Thyroid gland (tissue), 4 donors: ENCODE data around the gene MUC6. TPM values are rescaled to one million over a fixed set of nuclear protein-coding genes. Genes with fewer than 3 reads are reported as not detected.

Source experiments
- DNase-seq, 2 donors: peaks; one replicate each; pipeline ENCODE4 v3.0.0-alpha.2; 2019
- H3K27ac ChIP-seq, 3 donors: fragments of 200-600 bp; sonication (generic); 1 replicate in 2 of 3; 2 replicates in 1 of 3; pipeline ENCODE4 v1.5.1; 2016 to 2019; ENCODE audit warnings: mild to moderate bottlenecking in 1 of 3, moderate library complexity in 1 of 3
- H3K27me3 ChIP-seq: fragments of 200-600 bp; sonication (generic); one replicate; pipeline ENCODE4 v1.5.1; 2019
- H3K36me3 ChIP-seq, 2 donors: fragments of 200-600 bp; sonication (generic); one replicate each; pipeline ENCODE4 v1.5.1; 2016 to 2019
- H3K4me1 ChIP-seq, 2 donors: fragments of 200-600 bp; sonication (generic); one replicate each; pipeline ENCODE4 v1.5.1; 2017 to 2019
- H3K4me3 ChIP-seq, 3 donors: fragments of 200-600 bp; sonication (generic); replicated peaks in 1 of 3; 1 replicate in 2 of 3; 2 replicates in 1 of 3; pipeline ENCODE4 v1.5.1; 2016; ENCODE audit warnings: mild to moderate bottlenecking in 1 of 3
- H3K9me3 ChIP-seq: fragments of 200-600 bp; sonication (generic); one replicate; pipeline ENCODE4 v1.5.1; 2017
- CTCF ChIP-seq, 6 experiments: fragments of 200-600 bp in 3 of 6; fragments of 450-650 bp in 3 of 6; sonication (generic) in 3 of 6; IDR thresholded peaks; one replicate each; pipeline ENCODE4 v1.5.1; 2016 to 2019; ENCODE audit warnings: antibody characterized with exemption in 6 of 6, mild to moderate bottlenecking in 2 of 6, inconsistent platforms in 1 of 6, moderate library complexity in 1 of 6
- POLR2A ChIP-seq, 2 donors: fragments of 450-650 bp; IDR thresholded peaks; one replicate each; pipeline ENCODE4 v1.6.1; 2017; ENCODE audit warnings: antibody characterized with exemption in 2 of 2, mild to moderate bottlenecking in 2 of 2, moderate library complexity in 1 of 2
- WGBS, 2 donors: methylation state at CpG; one replicate each; pipeline ENCODE4 v1.1.5; 2017; 5-methylcytosine and 5-hydroxymethylcytosine counted together
- intact Hi-C: fragments of 100-400 bp; cut with DNase I; formaldehyde crosslinking; loops from one replicate; pipeline ENCODE4 v1.15.1; 2023
- total RNA-seq, 4 donors: library from RNA; depleted of rRNA; stranded (reverse); fragments of >200 nt; gene quantifications; one replicate each; pipeline ENCODE4 v1.2.3, GENCODE V29; 2016

MUC6 gene
- total RNA-seq: not detected

- no peak for TF ChIP-seq POLR2A (IDR thresholded peaks at IDR 0.05)
- TF ChIP-seq CTCF (IDR thresholded peaks at IDR 0.05): no peak
- Histone ChIP-seq H3K4me3 (no peak within 1 kb of the TSS), H3K4me1 (no peaks in the 10 kb centered on the region), H3K36me3 (no peaks in the 10 kb centered on the region), H3K27me3 (no peaks in the 10 kb centered on the region), H3K27ac (no peak within 1 kb of the TSS), H3K9me3 (no peaks in the 10 kb centered on the region)
- 63 to 83% methylated on average over 1 to 18 of the region's 42 CpGs for WGBS, 2 donors
- no peak for DNase-seq
- intact Hi-C loops: no loop called here
These were observed at the start of gene MUC6 for GRCh38 chr11:1036303-1036923. Gene MUC6, minus strand, starts transcription at chr11:1036718. Its CDS starts 63 bp downstream, at chr11:1036655.

GRCh38 chr11:1085440-1086170 lies 49.1 kb upstream of the MUC6 start:
- intact Hi-C loops: no loop called here
- TF ChIP-seq POLR2A (IDR thresholded peaks at IDR 0.05) (no peak), CTCF (IDR thresholded peaks at IDR 0.05) (no peak)
- Histone ChIP-seq H3K4me1 (no peaks in the 10 kb centered on the region), H3K27me3 (no peaks in the 10 kb centered on the region), H3K27ac (no peak overlapping the region), H3K9me3 (no peaks in the 10 kb centered on the region), H3K4me3 (no peak overlapping the region), H3K36me3 (no peaks in the 10 kb centered on the region)
- WGBS, 2 donors: 88 to 90% methylated on average over 1 to 4 of the region's 26 CpGs
- DNase-seq: no peak

- WGBS, 2 donors: 67 to 72% methylated on average over 23 to 40 of the region's 49 CpGs
- H3K4me3 ChIP-seq: no peak overlapping the region
- H3K27me3 ChIP-seq: no peaks in the 10 kb centered on the region
- H3K27ac ChIP-seq: no peak overlapping the region
- DNase-seq: no peak
- no peaks in the 10 kb centered on the region for H3K9me3 ChIP-seq
- TF ChIP-seq POLR2A (IDR thresholded peaks at IDR 0.05): no peak
- TF ChIP-seq CTCF (IDR thresholded peaks at IDR 0.05): no peak
- intact Hi-C loops: no loop called here
- H3K36me3 ChIP-seq: no peaks in the 10 kb centered on the region
- H3K4me1 ChIP-seq: no peaks in the 10 kb centered on the region
These were observed 48.3 kb upstream of the MUC6 start for GRCh38 chr11:1084561-1085439.

- DNase-seq: no peak
- 77 to 82% methylated on average over 6 to 14 of the region's 34 CpGs for WGBS, 2 donors
- Histone ChIP-seq H3K4me3 (no peak overlapping the region), H3K27ac (no peak overlapping the region), H3K27me3 (no peaks in the 10 kb centered on the region), H3K4me1 (no peaks in the 10 kb centered on the region), H3K9me3 (no peaks in the 10 kb centered on the region), H3K36me3 (no peaks in the 10 kb centered on the region)
- intact Hi-C loops: no loop called here
- TF ChIP-seq CTCF (IDR thresholded peaks at IDR 0.05): no peak
- TF ChIP-seq POLR2A (IDR thresholded peaks at IDR 0.05): no peak
These were observed 47.4 kb upstream of the MUC6 start for GRCh38 chr11:1083621-1084551.
